BJ (cell line): ENCODE results near the gene EXD3. TPM values are rescaled to one million over a fixed set of nuclear protein-coding genes. Genes with fewer than 3 reads are reported as not detected.

Experiments used
- CTCF ChIA-PET: fragments of 350-600 bp; formaldehyde crosslinking; extraction: SDS; loops from one replicate; lab custom pipeline; 2021; ENCODE audit warnings: antibody characterized with exemption, inconsistent platforms; lab: Yijun Ruan, JAX
- POLR2A ChIA-PET: fragments of 300-600 bp; sonication (Branson Sonifier 250); formaldehyde crosslinking; extraction: SDS; loops from one replicate; lab custom pipeline; 2021; ENCODE audit warnings: antibody characterized with exemption; lab: Charles Lee
- DNase-seq: peaks from one replicate; pipeline ENCODE4 v3.0.0-alpha.2; 2011; ENCODE audit warnings: low read depth
- H3K27me3 ChIP-seq: 2 replicates; pipeline ENCODE4 v1.6.0; 2011; ENCODE audit warnings: low read length; ENCODE audit not compliant: control insufficient read depth, insufficient read depth
- H3K36me3 ChIP-seq: 2 replicates; pipeline ENCODE4 v1.5.1; 2011; ENCODE audit warnings: low read length; ENCODE audit not compliant: control insufficient read depth, insufficient read depth
- H3K4me3 ChIP-seq: 2 replicates; pipeline ENCODE4 v1.5.1; 2011; ENCODE audit warnings: low read depth, mild to moderate bottlenecking, control low read depth, low read length
- polyA plus RNA-seq: library from polyadenylated mRNA; depleted of rRNA; stranded (reverse); fragments of >200 nt; gene quantifications from 2 replicates; pipeline ENCODE4 v1.2.3, GENCODE V29; 2011
- TF ChIP-seq, protein P1 (sequence below): IDR thresholded peaks from 2 replicates; pipeline ENCODE4 v1.5.1; 2011; ENCODE audit warnings: low read depth, mild to moderate bottlenecking, control low read depth, inconsistent platforms, low read length, moderate library complexity; ENCODE audit not compliant: insufficient read depth

EXD3 gene
- polyA plus RNA-seq, 1 experiment = 5.4 TPM

DNA sequence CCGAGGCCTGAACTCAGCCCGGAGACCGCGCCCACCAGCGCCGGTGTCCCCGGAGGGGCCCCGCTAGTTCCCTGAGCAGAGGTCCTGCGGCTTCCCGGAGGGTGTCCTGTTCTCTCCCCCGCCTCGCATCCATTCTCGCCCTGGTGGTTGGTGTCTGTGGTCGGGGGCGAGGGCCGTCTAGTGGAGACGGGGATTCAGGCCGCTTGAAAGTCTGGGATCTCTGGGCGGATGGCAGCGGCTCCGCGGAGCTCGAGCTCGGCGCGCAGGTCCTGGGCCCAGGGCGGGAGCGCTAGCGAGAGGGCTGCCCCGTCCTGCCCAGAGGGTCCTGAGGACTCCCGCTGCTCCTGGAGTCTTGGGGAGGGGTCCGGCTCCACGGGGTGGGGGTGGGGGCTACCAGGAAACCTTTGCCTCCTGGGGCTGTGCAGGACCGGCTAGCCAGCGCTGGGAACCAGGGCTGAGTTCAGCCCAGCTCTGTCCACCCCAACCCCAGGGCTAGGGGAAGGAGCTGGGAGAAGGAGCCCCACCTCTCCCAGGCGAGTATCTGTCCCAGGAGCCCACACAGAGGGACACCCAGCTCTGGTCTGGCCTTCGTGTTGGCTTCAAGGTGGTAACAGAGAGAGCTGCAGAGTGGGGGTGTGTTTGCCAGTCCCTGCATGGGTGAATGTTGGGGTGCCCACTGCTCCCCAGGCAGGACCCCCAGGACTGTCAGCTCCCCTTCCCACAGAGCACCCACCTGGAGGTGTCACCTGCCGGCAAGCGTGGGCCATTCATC lies 141.4 kb downstream of the EXD3 start:
- Histone ChIP-seq H3K27me3 (no peaks in the 10 kb centered on the region), H3K4me3 (no peak overlapping the region), H3K36me3 (peaks cover 18% of the 10 kb centered on the region)
- ChIA-PET CTCF (interaction anchor here (0.6 to 1.4 kb wide), 2 partner anchors 45 to 163 kb away, joined by 4 read pairs; no protein-coding TSS in a partner anchor), POLR2A (no interaction called here)
- no peak for DNase-seq
- TF ChIP-seq, protein P1, sequence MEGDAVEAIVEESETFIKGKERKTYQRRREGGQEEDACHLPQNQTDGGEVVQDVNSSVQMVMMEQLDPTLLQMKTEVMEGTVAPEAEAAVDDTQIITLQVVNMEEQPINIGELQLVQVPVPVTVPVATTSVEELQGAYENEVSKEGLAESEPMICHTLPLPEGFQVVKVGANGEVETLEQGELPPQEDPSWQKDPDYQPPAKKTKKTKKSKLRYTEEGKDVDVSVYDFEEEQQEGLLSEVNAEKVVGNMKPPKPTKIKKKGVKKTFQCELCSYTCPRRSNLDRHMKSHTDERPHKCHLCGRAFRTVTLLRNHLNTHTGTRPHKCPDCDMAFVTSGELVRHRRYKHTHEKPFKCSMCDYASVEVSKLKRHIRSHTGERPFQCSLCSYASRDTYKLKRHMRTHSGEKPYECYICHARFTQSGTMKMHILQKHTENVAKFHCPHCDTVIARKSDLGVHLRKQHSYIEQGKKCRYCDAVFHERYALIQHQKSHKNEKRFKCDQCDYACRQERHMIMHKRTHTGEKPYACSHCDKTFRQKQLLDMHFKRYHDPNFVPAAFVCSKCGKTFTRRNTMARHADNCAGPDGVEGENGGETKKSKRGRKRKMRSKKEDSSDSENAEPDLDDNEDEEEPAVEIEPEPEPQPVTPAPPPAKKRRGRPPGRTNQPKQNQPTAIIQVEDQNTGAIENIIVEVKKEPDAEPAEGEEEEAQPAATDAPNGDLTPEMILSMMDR = no peak

DNA sequence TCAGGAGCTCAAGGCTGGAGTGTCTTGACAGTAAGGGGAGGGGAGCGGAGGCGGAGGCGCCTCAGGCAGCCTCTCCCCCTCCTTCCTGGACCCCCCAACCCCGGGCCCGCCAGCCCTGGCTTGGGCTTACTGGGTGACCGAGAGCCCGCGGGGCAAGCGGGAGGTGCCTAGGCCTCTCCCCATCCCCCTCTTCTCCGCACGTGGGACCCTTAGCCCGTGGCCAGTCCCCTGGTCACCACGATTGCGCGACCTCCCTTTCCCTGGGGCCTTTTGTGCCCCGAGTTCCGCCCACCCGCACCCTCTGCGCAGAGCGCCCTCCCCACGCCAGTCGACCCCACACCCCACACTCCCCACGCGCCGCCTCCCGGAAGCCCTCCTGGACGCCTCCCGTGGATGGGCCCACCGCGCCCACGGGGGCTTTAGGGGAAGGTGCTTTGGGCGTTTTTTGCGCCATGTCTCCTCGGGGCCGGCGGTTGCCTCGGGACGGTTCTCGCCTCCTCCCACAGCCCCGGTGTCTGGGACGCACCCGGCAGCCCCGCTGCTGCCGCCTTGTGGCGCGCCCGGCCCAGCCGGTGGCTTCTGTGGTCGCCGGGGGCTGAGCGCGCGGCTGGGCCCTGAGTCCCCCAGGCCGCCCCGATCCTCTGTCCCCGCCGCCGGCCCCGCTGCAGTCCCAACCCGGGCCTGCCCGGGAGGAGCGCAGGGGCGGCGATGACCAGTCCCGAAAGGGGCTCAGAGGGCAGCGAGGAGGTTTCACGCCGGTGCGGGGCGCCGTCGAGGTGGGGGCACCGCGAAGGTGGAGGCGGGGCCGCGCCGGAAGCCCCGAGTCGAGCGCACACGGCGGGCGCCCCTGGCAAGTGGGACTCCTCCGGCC lies 142.3 kb downstream of the EXD3 start:
- CTCF ChIA-PET = no interaction called here
- Histone ChIP-seq H3K36me3 (peaks cover 18% of the 10 kb centered on the region), H3K4me3 (no peak overlapping the region), H3K27me3 (no peaks in the 10 kb centered on the region)
- TF ChIP-seq, protein P1 = no peak
- DNase-seq = no peak
- POLR2A ChIA-PET = no interaction called here

DNA sequence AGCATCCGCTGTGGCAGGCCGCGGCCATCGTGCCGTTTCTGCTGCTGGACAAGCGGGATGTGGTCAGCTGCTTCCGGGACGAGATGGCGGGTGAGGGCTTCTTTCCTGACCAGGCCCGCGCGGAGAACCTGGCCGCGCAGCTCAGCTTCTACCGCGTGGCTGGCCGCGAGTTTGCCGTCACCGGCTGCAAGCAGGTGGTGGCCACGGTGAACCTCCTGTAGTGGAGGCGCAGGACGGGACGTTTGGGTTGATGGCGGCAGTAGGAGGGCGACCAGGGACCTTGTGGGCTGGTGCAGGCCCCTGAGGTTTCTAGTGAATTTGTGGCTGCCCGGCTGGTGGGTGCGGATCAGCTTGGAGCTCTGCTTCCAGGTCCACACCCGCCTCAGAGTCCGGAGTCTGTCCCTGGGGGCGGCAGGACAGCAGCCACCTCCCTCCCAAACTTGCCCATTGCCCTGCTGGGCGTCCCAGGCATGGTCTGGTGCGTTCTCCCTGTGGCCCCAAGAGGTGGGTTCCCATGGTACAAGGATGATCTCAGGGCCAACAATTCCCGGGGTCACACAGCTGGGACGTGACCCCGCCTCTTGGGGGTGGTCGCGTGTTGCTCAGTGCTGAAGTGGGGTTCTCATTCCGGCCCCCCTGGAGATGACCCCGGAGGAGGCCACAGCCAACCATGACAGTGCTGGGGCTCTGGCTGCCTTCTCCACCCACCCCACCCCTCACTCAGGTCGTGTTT lies 143.1 kb downstream of the EXD3 start:
- CTCF ChIA-PET = no interaction called here
- TF ChIP-seq, protein P1 = no peak
- no peaks in the 10 kb centered on the region for H3K27me3 ChIP-seq
- peaks cover 18% of the 10 kb centered on the region for H3K36me3 ChIP-seq
- DNase-seq = no peak
- POLR2A ChIA-PET = no interaction called here
- H3K4me3 ChIP-seq = no peak overlapping the region

DNA sequence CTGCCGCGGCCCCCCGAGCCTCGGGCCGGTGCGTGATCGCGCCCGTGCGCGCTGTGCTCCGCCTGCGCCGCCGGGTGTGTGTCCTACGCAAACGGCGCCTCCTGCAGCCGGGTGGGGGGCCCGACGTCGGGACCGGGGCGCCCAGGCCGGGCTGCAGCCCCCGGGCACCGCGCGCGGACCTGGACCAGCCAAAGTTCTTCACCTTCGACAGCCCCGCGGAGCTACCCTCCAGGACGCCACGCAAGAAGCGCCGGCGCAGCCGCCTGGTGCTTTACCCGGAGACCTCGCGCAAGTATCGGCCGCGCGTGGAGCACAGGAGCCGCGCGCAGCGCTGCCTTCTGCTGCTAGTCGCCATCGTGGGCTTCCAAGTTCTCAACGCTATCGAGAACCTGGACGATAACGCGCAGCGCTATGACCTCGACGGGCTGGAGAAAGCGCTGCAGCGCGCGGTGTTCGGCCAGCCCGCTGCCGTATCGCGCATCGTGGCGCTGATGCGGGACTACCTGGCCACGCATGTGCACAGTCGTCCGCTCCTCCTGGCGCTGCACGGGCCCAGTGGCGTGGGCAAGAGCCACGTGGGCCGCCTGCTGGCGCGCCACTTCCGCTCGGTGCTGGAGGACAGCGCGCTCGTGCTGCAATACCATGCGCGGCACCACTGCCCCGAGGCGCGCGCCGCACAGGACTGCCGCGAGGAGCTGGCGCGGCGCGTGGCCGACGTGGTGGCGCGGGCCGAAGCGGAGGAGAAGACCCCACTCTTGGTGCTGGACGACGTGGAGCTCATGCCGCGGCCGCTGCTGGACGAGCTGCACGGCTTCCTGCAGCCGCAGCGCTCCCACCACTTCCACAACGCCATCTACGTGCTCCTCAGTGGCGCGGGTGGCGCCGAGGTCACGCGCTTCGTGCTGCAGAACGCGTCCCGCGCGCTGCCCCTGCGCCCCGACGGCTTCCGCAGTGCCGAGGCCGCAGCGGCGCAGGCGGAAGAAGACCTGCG lies 143.9 kb downstream of the EXD3 start:
- H3K4me3 ChIP-seq = peak overlapping the region; percentile 88
- CTCF ChIA-PET = no interaction called here
- peaks cover 19% of the 10 kb centered on the region for H3K36me3 ChIP-seq

More for the DNA sequence above, 143.9 kb downstream of the EXD3 start:
- POLR2A ChIA-PET = no interaction called here
- H3K27me3 ChIP-seq = no peaks in the 10 kb centered on the region
- no peak for DNase-seq
- TF ChIP-seq, protein P1 = no peak
